HEK293 (cell line): ENCODE results near the gene MRPL21.

Experiments
- CTCF ChIA-PET: fragments of 350-600 bp; formaldehyde crosslinking; extraction: SDS; loops from one replicate; lab custom pipeline; 2021; ENCODE audit warnings: antibody characterized with exemption; lab: Yijun Ruan, JAX
- POLR2A ChIA-PET: fragments of 300-600 bp; formaldehyde crosslinking; extraction: SDS; loops from one replicate; lab custom pipeline; 2020; ENCODE audit warnings: antibody characterized with exemption, inconsistent platforms; lab: Yijun Ruan, JAX
- H3K27ac ChIP-seq: fragments of 200-500 bp; sonication (Bioruptor generic); 2 replicates; pipeline ENCODE4 v1.5.1; 2014; ENCODE audit warnings: low read depth, low read length, control low read depth, inconsistent platforms; ENCODE audit errors: extremely low read depth
- H3K36me3 ChIP-seq, 2 experiments: fragments of 200-500 bp in 1 of 2; sonication (Bioruptor generic) in 1 of 2; 1 replicate in 1 of 2; 2 replicates in 1 of 2; pipeline ENCODE4 v1.5.1; 2014 to 2017; ENCODE audit warnings: inconsistent platforms in 2 of 2, low read length in 2 of 2; ENCODE audit not compliant: control insufficient read depth in 2 of 2, insufficient read depth in 1 of 2
- H3K4me1 ChIP-seq: fragments of 200-500 bp; sonication (Bioruptor generic); 2 replicates; pipeline ENCODE4 v1.5.1; 2014; ENCODE audit warnings: mild to moderate bottlenecking, low read length, inconsistent platforms; ENCODE audit not compliant: control insufficient read depth, insufficient read depth
- H3K4me3 ChIP-seq: 2 replicates; pipeline ENCODE4 v1.5.1; 2011; ENCODE audit warnings: low read depth, mild to moderate bottlenecking, control low read depth, low read length, moderate library complexity
- H3K9me3 ChIP-seq: fragments of 200-500 bp; sonication (Bioruptor generic); 2 replicates; pipeline ENCODE4 v1.5.1; 2014; ENCODE audit warnings: low read depth, low read length, inconsistent platforms; ENCODE audit not compliant: control insufficient read depth, insufficient read depth
- ELK4 ChIP-seq: IDR thresholded peaks from 2 replicates; pipeline ENCODE4 v1.6.1; 2011; ENCODE audit warnings: mild to moderate bottlenecking, low read depth, low read length, borderline replicate concordance
- PRDM1 ChIP-seq: fragments of 450-650 bp; formaldehyde crosslinking; IDR thresholded peaks from 2 replicates; pipeline ENCODE4; 2016; ENCODE audit warnings: missing biosample characterization, missing genetic modification characterization
- PRDM6 ChIP-seq: fragments of 450-650 bp; formaldehyde crosslinking; IDR thresholded peaks from 2 replicates; pipeline ENCODE4 v1.5.1; 2017; ENCODE audit warnings: missing biosample characterization, missing genetic modification characterization
- YY1 ChIP-seq: fragments of 450-650 bp; formaldehyde crosslinking; IDR thresholded peaks from 2 replicates; pipeline ENCODE4 v1.5.1; 2018; ENCODE audit warnings: missing biosample characterization, missing genetic modification characterization
- ZBTB11 ChIP-seq: fragments of 450-650 bp; formaldehyde crosslinking; conservative IDR thresholded peaks from 2 replicates; pipeline ENCODE4 v1.5.1; 2016; ENCODE audit warnings: low read depth, missing biosample characterization, missing genetic modification characterization
- ZFP69B ChIP-seq: fragments of 450-650 bp; formaldehyde crosslinking; IDR thresholded peaks from 2 replicates; pipeline ENCODE4 v1.5.1; 2016; ENCODE audit warnings: missing biosample characterization, missing genetic modification characterization
- ZNF114 ChIP-seq: fragments of 450-650 bp; formaldehyde crosslinking; IDR thresholded peaks from 2 replicates; pipeline ENCODE4 v1.5.0; 2017; ENCODE audit warnings: missing biosample characterization, missing genetic modification characterization
- ZNF311 ChIP-seq: fragments of 450-650 bp; formaldehyde crosslinking; IDR thresholded peaks from 2 replicates; pipeline ENCODE4 v1.5.1; 2017; ENCODE audit warnings: missing biosample characterization, missing genetic modification characterization, borderline replicate concordance
- ZNF585B ChIP-seq: fragments of 450-650 bp; formaldehyde crosslinking; IDR thresholded peaks from 2 replicates; pipeline ENCODE4 v1.5.1; 2016; ENCODE audit warnings: missing biosample characterization, missing genetic modification characterization
- ZNF626 ChIP-seq: fragments of 450-650 bp; sonication (Bioruptor Pico); formaldehyde crosslinking; IDR thresholded peaks from 2 replicates; pipeline ENCODE4 v1.5.1; 2018; ENCODE audit warnings: missing biosample characterization, missing genetic modification characterization, inconsistent platforms
- ZNF658 ChIP-seq: fragments of 450-650 bp; formaldehyde crosslinking; IDR thresholded peaks from 2 replicates; pipeline ENCODE4; 2016; ENCODE audit warnings: missing biosample characterization, missing genetic modification characterization
- ZNF664 ChIP-seq: fragments of 450-650 bp; formaldehyde crosslinking; IDR thresholded peaks from 2 replicates; pipeline ENCODE4 v1.5.1; 2016; ENCODE audit warnings: missing biosample characterization, missing genetic modification characterization
- ZNF707 ChIP-seq: fragments of 450-650 bp; formaldehyde crosslinking; IDR thresholded peaks from 2 replicates; pipeline ENCODE4 v1.5.1; 2016; ENCODE audit warnings: missing biosample characterization, missing genetic modification characterization
- TF ChIP-seq, protein P1 (sequence below): fragments of 450-650 bp; formaldehyde crosslinking; IDR thresholded peaks from 2 replicates; pipeline ENCODE4 v1.5.1; 2016; ENCODE audit warnings: missing biosample characterization, missing genetic modification characterization, low read depth
- TF ChIP-seq, protein P2 (sequence below): fragments of 450-650 bp; formaldehyde crosslinking; conservative IDR thresholded peaks from 2 replicates; pipeline ENCODE4 v1.5.1; 2016; ENCODE audit warnings: low read depth, missing biosample characterization, missing genetic modification characterization
- TF ChIP-seq, protein P3 (sequence below): fragments of 450-650 bp; formaldehyde crosslinking; IDR thresholded peaks from 2 replicates; pipeline ENCODE4 v1.5.1; 2016; ENCODE audit warnings: missing biosample characterization, missing genetic modification characterization
- TF ChIP-seq, protein P4 (sequence below): fragments of 450-650 bp; formaldehyde crosslinking; IDR thresholded peaks from 2 replicates; pipeline ENCODE4 v1.5.1; 2017; ENCODE audit warnings: missing biosample characterization, missing genetic modification characterization

The MRPL21 gene

DNA sequence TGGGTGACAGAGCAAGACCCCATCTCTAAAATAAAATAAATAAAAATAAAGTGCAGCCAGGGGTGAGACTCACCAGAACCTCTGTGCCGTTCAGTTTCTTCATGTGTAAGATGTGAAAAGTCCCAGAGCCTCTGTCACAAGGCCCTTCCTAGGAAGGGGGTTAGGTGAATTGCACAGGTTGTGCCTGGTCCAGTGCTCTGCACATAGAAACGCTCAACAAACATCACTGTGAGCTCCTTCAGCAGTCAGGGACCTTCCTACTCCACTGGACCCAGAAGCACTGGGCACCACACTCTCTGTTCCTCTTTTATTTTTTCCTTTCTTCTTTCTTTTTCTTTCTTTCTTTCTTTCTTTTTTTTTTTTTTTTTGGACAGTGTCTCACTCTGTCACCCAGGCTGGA is 22.3 kb downstream of the MRPL21 start (continued):
- TF ChIP-seq ZNF707 (tag by site-specific recombination) (no peak), PRDM1 (tag by site-specific recombination) (no peak), PRDM6 (tag by site-specific recombination) (no peak), ZNF664 (tag by site-specific recombination) (no peak), YY1 (tag by site-specific recombination) (no peak), ELK4 (no peak)
- TF ChIP-seq, protein P1, sequence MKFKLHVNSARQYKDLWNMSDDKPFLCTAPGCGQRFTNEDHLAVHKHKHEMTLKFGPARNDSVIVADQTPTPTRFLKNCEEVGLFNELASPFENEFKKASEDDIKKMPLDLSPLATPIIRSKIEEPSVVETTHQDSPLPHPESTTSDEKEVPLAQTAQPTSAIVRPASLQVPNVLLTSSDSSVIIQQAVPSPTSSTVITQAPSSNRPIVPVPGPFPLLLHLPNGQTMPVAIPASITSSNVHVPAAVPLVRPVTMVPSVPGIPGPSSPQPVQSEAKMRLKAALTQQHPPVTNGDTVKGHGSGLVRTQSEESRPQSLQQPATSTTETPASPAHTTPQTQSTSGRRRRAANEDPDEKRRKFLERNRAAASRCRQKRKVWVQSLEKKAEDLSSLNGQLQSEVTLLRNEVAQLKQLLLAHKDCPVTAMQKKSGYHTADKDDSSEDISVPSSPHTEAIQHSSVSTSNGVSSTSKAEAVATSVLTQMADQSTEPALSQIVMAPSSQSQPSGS, result no peak
- TF ChIP-seq, all 188 proteins: peak for 0

- H3K4me1 ChIP-seq, result no peaks in the 10 kb centered on the region
- H3K9me3 ChIP-seq, result no peaks in the 10 kb centered on the region
- no peak for TF ChIP-seq ZNF311 (tag by site-specific recombination)
- no peak for TF ChIP-seq ZFP69B (tag by site-specific recombination)
- TF ChIP-seq ZNF626 (tag by site-specific recombination), result no peak
- TF ChIP-seq, protein P2, sequence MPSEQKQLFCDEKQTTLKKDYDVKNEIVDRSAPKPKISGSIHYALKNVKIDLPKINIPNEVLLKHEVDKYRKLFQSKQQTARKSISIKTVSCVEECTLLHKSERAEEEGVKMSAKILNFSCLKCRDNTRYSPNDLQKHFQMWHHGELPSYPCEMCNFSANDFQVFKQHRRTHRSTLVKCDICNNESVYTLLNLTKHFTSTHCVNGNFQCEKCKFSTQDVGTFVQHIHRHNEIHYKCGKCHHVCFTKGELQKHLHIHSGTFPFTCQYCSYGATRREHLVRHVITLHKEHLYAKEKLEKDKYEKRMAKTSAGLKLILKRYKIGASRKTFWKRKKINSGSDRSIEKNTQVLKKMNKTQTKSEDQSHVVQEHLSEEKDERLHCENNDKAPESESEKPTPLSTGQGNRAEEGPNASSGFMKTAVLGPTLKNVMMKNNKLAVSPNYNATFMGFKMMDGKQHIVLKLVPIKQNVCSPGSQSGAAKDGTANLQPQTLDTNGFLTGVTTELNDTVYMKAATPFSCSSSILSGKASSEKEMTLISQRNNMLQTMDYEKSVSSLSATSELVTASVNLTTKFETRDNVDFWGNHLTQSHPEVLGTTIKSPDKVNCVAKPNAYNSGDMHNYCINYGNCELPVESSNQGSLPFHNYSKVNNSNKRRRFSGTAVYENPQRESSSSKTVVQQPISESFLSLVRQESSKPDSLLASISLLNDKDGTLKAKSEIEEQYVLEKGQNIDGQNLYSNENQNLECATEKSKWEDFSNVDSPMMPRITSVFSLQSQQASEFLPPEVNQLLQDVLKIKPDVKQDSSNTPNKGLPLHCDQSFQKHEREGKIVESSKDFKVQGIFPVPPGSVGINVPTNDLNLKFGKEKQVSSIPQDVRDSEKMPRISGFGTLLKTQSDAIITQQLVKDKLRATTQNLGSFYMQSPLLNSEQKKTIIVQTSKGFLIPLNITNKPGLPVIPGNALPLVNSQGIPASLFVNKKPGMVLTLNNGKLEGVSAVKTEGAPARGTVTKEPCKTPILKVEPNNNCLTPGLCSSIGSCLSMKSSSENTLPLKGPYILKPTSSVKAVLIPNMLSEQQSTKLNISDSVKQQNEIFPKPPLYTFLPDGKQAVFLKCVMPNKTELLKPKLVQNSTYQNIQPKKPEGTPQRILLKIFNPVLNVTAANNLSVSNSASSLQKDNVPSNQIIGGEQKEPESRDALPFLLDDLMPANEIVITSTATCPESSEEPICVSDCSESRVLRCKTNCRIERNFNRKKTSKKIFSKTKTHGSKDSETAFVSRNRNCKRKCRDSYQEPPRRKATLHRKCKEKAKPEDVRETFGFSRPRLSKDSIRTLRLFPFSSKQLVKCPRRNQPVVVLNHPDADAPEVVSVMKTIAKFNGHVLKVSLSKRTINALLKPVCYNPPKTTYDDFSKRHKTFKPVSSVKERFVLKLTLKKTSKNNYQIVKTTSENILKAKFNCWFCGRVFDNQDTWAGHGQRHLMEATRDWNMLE (tag by site-specific recombination), result no peak
- no peak for TF ChIP-seq ZNF585B (tag by site-specific recombination)
- TF ChIP-seq ZNF658, result no peak
- TF ChIP-seq, protein P1, result no peak
- TF ChIP-seq, protein P3, sequence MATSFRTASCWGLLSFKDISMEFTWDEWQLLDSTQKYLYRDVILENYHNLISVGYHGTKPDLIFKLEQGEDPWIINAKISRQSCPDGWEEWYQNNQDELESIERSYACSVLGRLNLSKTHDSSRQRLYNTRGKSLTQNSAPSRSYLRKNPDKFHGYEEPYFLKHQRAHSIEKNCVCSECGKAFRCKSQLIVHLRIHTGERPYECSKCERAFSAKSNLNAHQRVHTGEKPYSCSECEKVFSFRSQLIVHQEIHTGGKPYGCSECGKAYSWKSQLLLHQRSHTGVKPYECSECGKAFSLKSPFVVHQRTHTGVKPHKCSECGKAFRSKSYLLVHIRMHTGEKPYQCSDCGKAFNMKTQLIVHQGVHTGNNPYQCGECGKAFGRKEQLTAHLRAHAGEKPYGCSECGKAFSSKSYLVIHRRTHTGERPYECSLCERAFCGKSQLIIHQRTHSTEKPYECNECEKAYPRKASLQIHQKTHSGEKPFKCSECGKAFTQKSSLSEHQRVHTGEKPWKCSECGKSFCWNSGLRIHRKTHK (tag by site-specific recombination), result no peak
- TF ChIP-seq ZBTB11 (tag by site-specific recombination), result no peak
- TF ChIP-seq ZNF114, result no peak
- TF ChIP-seq, protein P4, sequence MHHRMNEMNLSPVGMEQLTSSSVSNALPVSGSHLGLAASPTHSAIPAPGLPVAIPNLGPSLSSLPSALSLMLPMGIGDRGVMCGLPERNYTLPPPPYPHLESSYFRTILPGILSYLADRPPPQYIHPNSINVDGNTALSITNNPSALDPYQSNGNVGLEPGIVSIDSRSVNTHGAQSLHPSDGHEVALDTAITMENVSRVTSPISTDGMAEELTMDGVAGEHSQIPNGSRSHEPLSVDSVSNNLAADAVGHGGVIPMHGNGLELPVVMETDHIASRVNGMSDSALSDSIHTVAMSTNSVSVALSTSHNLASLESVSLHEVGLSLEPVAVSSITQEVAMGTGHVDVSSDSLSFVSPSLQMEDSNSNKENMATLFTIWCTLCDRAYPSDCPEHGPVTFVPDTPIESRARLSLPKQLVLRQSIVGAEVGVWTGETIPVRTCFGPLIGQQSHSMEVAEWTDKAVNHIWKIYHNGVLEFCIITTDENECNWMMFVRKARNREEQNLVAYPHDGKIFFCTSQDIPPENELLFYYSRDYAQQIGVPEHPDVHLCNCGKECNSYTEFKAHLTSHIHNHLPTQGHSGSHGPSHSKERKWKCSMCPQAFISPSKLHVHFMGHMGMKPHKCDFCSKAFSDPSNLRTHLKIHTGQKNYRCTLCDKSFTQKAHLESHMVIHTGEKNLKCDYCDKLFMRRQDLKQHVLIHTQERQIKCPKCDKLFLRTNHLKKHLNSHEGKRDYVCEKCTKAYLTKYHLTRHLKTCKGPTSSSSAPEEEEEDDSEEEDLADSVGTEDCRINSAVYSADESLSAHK, result no peak
- ChIA-PET POLR2A (interaction anchor here (0.7 to 0.9 kb wide), 2 partner anchors 9 to 801 kb away, joined by 4 read pairs; no protein-coding TSS in a partner anchor), CTCF (no interaction called here)
- H3K27ac ChIP-seq, result no peak overlapping the region
- H3K4me3 ChIP-seq, result no peak overlapping the region
- no peaks in the 10 kb centered on the region; a peak in 1 of 3 replicates for H3K36me3 ChIP-seq
These were observed 22.8 kb downstream of the MRPL21 start for GRCh38 chr11:68880851-68881250.
